GM19023 (cell line): ENCODE results near the gene PNISR.

ENCODE experiments used
- ATAC-seq: cut with Tn5 transposase; IDR thresholded peaks from one replicate; pipeline ENCODE4 v1.9.1; 2021; ENCODE audit warnings: mild to moderate bottlenecking, moderate library complexity; ENCODE audit not compliant: unreplicated experiment

Gene PNISR

GRCh38 chr6:99412065-99412464 is 13.0 kb downstream of the PNISR start:
- no peak for ATAC-seq

- no peak for ATAC-seq
These were observed 15.4 kb downstream of the PNISR start for GRCh38 chr6:99409672-99410071.

- ATAC-seq = no peak
These were observed 18.0 kb downstream of the PNISR start for GRCh38 chr6:99407076-99407475.

GRCh38 chr6:99402448-99402847 is 22.7 kb downstream of the PNISR start:
- ATAC-seq = no peak

GRCh38 chr6:99397287-99397686 is 27.8 kb downstream of the PNISR start:
- no peak for ATAC-seq

- ATAC-seq = peak; percentile 80
These were observed 31.2 kb downstream of the PNISR start, which contains the start of gene COQ3 for GRCh38 chr6:99393698-99394531. COQ3 (minus strand) TSS chr6:99394195; CDS start chr6:99394179, 16 bp downstream.

GRCh38 chr6:99393366-99393697 is 31.8 kb downstream of the PNISR start:
- peak; percentile 22 for ATAC-seq

- no peak for ATAC-seq
These were observed 34.2 kb downstream of the PNISR start for GRCh38 chr6:99390896-99391295.

GRCh38 chr6:99384507-99384906 is 40.6 kb downstream of the PNISR start:
- ATAC-seq = no peak

GRCh38 chr6:99378636-99379035 is 46.5 kb downstream of the PNISR start:
- no peak for ATAC-seq

- ATAC-seq = no peak
These were observed 55.6 kb downstream of the PNISR start for GRCh38 chr6:99369533-99369932.

GRCh38 chr6:99366852-99367251 is 58.3 kb downstream of the PNISR start:
- no peak for ATAC-seq

GRCh38 chr6:99364026-99364425 is 61.1 kb downstream of the PNISR start:
- peak; percentile 75 for ATAC-seq

- no peak for ATAC-seq
These were observed 62.3 kb downstream of the PNISR start for GRCh38 chr6:99362678-99363268.

GRCh38 chr6:99359800-99360199 is 65.3 kb downstream of the PNISR start:
- ATAC-seq = no peak

GRCh38 chr6:99356641-99357040 is 68.5 kb downstream of the PNISR start:
- no peak for ATAC-seq

GRCh38 chr6:99354983-99355382 is 70.1 kb downstream of the PNISR start:
- ATAC-seq = no peak

GRCh38 chr6:99353126-99353525 is 72.0 kb downstream of the PNISR start:
- no peak for ATAC-seq

GRCh38 chr6:99350573-99350972 is 74.5 kb downstream of the PNISR start:
- no peak for ATAC-seq

GRCh38 chr6:99349171-99350141 is 75.7 kb downstream of the PNISR start, which contains the start of gene FAXC:
FAXC (minus strand) TSS chr6:99349674; CDS start chr6:99349372, 302 bp downstream.
- ATAC-seq = peak; percentile 51
